Naive B cell (primary cell): ENCODE data around the gene TLDC2. TPM values are rescaled to one million over a fixed set of nuclear protein-coding genes. Genes with fewer than 3 reads are reported as not detected.
"Not testable (repeated sequence)": the region's sequence is repeated elsewhere in the genome, so short reads cannot be mapped to it uniquely, and the experiment has no call there.

ENCODE experiments used
- ATAC-seq, 2 donors: fragments of 150-1000 bp; cut with Tn5 transposase; 2 replicates each; pipeline ENCODE4 v1.10.0; 2021; ENCODE audit warnings: low read depth in 2 of 2, mild to moderate bottlenecking in 2 of 2, moderate library complexity in 2 of 2
- DNase-seq: peaks from one replicate; pipeline ENCODE4 v3.0.0; 2022
- H3K27ac Mint-ChIP-seq, 6 donors: one replicate each; pipeline ENCODE4 v1.8.0; 2020 to 2022; ENCODE audit warnings: mild to moderate bottlenecking in 6 of 6, mixed read lengths in 6 of 6, moderate library complexity in 5 of 6, inconsistent platforms in 2 of 6
- H3K27me3 Mint-ChIP-seq, 3 donors: one replicate each; pipeline ENCODE4 v1.8.0; 2021 to 2022; ENCODE audit warnings: mixed read lengths in 3 of 3, mild to moderate bottlenecking in 1 of 3
- H3K36me3 Mint-ChIP-seq, 2 donors: one replicate each; pipeline ENCODE4 v1.8.0; 2020 to 2022; ENCODE audit warnings: mixed read lengths in 2 of 2, inconsistent platforms in 1 of 2, mild to moderate bottlenecking in 1 of 2
- H3K4me1 Mint-ChIP-seq, 3 donors: one replicate each; pipeline ENCODE4 v1.8.0; 2020 to 2022; ENCODE audit warnings: mixed read lengths in 3 of 3, inconsistent platforms in 1 of 3, mild to moderate bottlenecking in 1 of 3, moderate library complexity in 1 of 3
- H3K4me3 Mint-ChIP-seq, 8 donors: one replicate each; pipeline ENCODE4 v1.8.0; 2020 to 2022; ENCODE audit warnings: mild to moderate bottlenecking in 8 of 8, mixed read lengths in 8 of 8, moderate library complexity in 8 of 8, inconsistent platforms in 2 of 8
- H3K9me3 Mint-ChIP-seq, 7 donors: one replicate each; pipeline ENCODE4 v1.8.0; 2020 to 2022; ENCODE audit warnings: mixed read lengths in 7 of 7, mild to moderate bottlenecking in 5 of 7, inconsistent platforms in 2 of 7, moderate library complexity in 1 of 7
- polyA plus RNA-seq, 6 donors: library from polyadenylated mRNA; unstranded; fragments of 300-500 nt; fragmentation: Illumina TruSeq; gene quantifications; one replicate each; pipeline ENCODE4 v1.2.3, GENCODE V29; 2021; ENCODE audit warnings: low read depth in 6 of 6

TLDC2 gene
- polyA plus RNA-seq, 6 donors from 2014 or later = 0.27 TPM; not detected in 5

- not testable (repeated sequence) for ATAC-seq
These were observed 60.9 kb downstream of the TLDC2 start for GRCh38 chr20:36936761-36937401.

DNA sequence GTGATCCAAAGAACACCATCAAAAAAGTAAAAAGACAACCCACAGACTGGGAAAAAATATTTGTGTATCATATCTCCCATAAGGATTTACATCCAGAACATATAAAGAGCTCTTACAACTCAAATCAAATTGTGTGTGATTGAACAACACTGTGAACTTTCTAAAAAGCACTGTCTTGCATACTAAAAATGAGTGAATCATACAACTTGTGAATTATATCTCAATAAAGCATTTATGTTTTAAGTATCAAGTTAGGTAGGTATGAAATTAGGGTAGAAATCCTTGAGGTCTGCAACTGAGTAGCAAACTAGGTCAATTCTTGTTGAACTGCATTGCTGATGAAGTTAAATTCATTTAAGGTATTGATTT is 61.4 kb downstream of the TLDC2 start:
- Mint-ChIP-seq H3K36me3 (peaks cover 0 to 7% of the 10 kb centered on the region in 2 donors), H3K4me1 (peaks cover 0 to 4% (median 0%) of the 10 kb centered on the region in 3 donors), H3K27me3 (no peaks in the 10 kb centered on the region), H3K4me3 (no peak overlapping the region), H3K27ac (no peak overlapping the region), H3K9me3 (no peaks in the 10 kb centered on the region)
- no peak for ATAC-seq
- DNase-seq = no peak

More at GRCh38 chr20:36936761-36937401, 60.9 kb downstream of the TLDC2 start:
- H3K4me3 Mint-ChIP-seq, H3K36me3 Mint-ChIP-seq, DNase-seq, H3K4me1 Mint-ChIP-seq, H3K9me3 Mint-ChIP-seq, H3K27ac Mint-ChIP-seq, H3K27me3 Mint-ChIP-seq: not testable (repeated sequence)

DNA sequence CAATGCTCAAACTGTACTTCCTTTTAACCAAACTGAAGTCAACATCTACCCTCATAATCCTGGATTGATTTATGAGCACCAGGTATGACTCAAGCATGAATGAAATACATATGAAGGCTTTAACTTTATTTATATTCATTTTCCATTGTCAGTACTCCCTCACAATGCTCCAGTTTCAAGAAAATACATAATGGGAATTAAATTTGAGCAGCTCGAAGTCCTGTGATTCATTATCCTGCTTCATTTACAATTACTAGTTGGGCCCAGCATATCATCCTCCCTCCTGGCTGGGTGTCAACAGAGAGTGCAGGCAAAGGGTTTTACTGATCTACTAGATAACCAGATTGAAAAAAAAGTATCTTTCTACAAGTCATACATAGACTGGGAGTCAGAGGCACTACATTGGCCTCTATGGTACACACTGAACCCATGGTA is 65.5 kb downstream of the TLDC2 start:
- Mint-ChIP-seq H3K4me1 (peaks cover 0 to 4% (median 0%) of the 10 kb centered on the region in 3 donors), H3K9me3 (no peaks in the 10 kb centered on the region), H3K27ac (peak overlapping the region in 2 of 6 donors; percentile 38 to 67), H3K36me3 (peaks cover 0 to 4% of the 10 kb centered on the region in 2 donors), H3K4me3 (no peak overlapping the region), H3K27me3 (no peaks in the 10 kb centered on the region)
- ATAC-seq (no peak), DNase-seq (no peak)

Other genes starting within 250 kb of the TLDC2 start
- gene SLA2, start 229.9 kb upstream of the TLDC2 start, polyA plus RNA-seq = under 1 TPM in 4 of 6 donors, not detected in 2; 0.09 to 0.40 (median 0.23) TPM
- 10 to 100 TPM; 45.1 to 70.3 (median 51.2) TPM for gene NDRG3, start 130.0 kb upstream of the TLDC2 start, polyA plus RNA-seq
- 10 to 100 TPM; 22.5 to 35.9 (median 27.6) TPM for gene DSN1, start 102.4 kb upstream of the TLDC2 start, polyA plus RNA-seq
- gene SAMHD1, start 75.6 kb downstream of the TLDC2 start, polyA plus RNA-seq = 10 to 100 TPM; 13.8 to 25.1 (median 20.1) TPM
- gene RBL1, start 219.9 kb downstream of the TLDC2 start, polyA plus RNA-seq = 10 to 100 TPM in 1 of 6 donors, 1 to 10 TPM in 5; 3.3 to 15.4 (median 7.0) TPM